GM23248 (cell line): ENCODE results near the gene KCNG4.

Experiments used
- EZH2 ChIP-seq: fragments of 200-600 bp; sonication (generic); IDR thresholded peaks from 2 replicates; pipeline ENCODE4 v1.6.1; 2018; ENCODE audit warnings: antibody characterized with exemption, mild to moderate bottlenecking; ENCODE audit not compliant: insufficient read depth, poor library complexity, severe bottlenecking
- EZH2phosphoT487 ChIP-seq: fragments of 200-600 bp; sonication (generic); IDR thresholded peaks from 2 replicates; pipeline ENCODE4 v1.6.1; 2018; ENCODE audit warnings: antibody characterized with exemption, moderate library complexity, mild to moderate bottlenecking, low read depth; ENCODE audit not compliant: insufficient read depth

DNA sequence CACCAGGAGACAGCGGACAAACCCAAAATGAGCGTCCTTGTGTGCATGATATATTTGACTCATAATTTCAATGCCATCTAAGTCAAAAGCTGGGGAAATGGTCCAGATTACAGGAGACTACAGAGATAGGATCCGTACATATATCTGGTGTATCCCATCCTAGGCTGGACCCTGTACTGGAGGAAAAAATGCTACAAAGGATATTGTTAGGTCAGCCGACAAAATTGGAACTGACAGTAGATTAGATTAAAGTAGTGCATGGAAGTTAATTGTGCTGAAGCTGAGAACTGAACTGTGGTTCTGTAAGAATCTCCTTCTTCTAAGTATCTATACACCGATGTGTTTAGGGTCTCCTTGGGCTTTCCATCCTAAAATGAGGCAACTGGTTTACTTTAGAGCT, 24.3 kb downstream of the KCNG4 start:
- TF ChIP-seq EZH2phosphoT487, result no peak
- TF ChIP-seq EZH2, result no peak
